Melanocyte of skin (primary cell): ENCODE data around the gene ABHD4. TPM values are rescaled to one million over a fixed set of nuclear protein-coding genes. Genes with fewer than 3 reads are reported as not detected.

Experiments used
- total RNA-seq, 2 donors: library from RNA; depleted of rRNA; stranded (reverse); fragments of >200 nt; gene quantifications; 2 replicates each; pipeline ENCODE4 v1.2.3, GENCODE V29; 2012

The ABHD4 gene, protein sequence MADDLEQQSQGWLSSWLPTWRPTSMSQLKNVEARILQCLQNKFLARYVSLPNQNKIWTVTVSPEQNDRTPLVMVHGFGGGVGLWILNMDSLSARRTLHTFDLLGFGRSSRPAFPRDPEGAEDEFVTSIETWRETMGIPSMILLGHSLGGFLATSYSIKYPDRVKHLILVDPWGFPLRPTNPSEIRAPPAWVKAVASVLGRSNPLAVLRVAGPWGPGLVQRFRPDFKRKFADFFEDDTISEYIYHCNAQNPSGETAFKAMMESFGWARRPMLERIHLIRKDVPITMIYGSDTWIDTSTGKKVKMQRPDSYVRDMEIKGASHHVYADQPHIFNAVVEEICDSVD
- total RNA-seq, result 10 to 100 TPM; 13.3 to 25.1 TPM

GRCh38 chr14:22598099-22598895 is at the start of gene ABHD4:
Gene ABHD4 (plus strand): TSS chr14:22598300. CDS start chr14:22598307, 7 bp downstream.

DNA sequence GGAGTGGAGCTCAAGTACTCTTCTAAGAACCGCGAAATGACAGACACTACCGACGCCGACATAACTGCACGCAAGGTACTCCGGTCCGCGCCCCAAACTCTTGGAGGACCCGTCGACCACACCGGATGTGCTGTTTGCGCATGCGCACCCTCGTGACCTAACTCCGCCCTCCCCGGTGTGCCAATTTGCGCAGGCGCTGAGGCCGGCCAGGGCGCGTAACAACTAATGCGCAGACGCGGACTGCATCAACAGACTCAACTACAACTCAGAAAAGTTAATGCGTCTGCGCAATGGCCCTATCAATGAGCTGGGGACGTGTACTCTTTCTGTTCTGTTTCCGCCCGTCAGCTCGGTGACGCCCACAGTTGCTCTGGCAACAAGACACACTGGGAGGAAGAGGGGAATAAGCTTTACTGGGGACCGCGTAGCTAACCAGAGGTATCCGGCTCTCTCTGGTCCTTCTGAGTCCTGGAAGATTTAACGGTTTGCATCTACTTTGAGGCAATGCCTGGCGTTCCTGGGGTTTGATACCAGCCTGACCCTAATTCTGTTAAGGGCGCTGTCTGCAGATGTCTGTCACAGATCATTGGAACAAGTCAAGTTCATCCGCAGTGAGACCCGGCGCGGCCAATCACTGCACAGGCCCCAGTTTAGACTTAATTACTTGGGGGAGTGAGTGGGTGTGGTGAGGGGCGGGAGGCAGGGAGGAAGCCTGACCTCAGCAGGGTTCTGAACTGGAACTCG is 8.8 kb upstream of the ABHD4 start, which contains the start of gene DAD1:
Gene DAD1 (minus strand): TSS at position 129 of the 744 bp plus-strand sequence. CDS start 67 bp downstream, at position 62.

GRCh38 chr14:22644305-22644635 is 46.2 kb downstream of the ABHD4 start, which contains the start of gene OR6J1:
Gene OR6J1 (minus strand): TSS chr14:22644352. CDS start chr14:22634811, 9,541 bp downstream.

Other genes with a start within 250 kb of the ABHD4 start
- gene DAD1, start 9.1 kb upstream of the ABHD4 start, total RNA-seq, result 100 to 1,000 TPM; 312 to 322 TPM
- under 1 TPM in 1 of 2 donors, not detected in 1; under 0.01 TPM for gene OR6J1, start 46.1 kb downstream of the ABHD4 start, total RNA-seq
- 10 to 100 TPM; 60.9 to 73.9 TPM for gene OXA1L, start 168.4 kb downstream of the ABHD4 start, total RNA-seq
- 1 to 10 TPM in 1 of 2 donors, under 1 TPM in 1; 0.34 to 1.7 TPM for gene SLC7A7, start 217.1 kb downstream of the ABHD4 start, total RNA-seq
- 10 to 100 TPM; 35.1 to 38.3 TPM for gene MRPL52, start 231.6 kb downstream of the ABHD4 start, total RNA-seq
- gene MMP14, start 238.3 kb downstream of the ABHD4 start, total RNA-seq, result 100 to 1,000 TPM; 336 to 370 TPM